Measurements from ENCODE around the gene ITGB1BP2.
"Not testable (repeated sequence)": the region's sequence is repeated elsewhere in the genome, so short reads cannot be mapped to it uniquely, and the experiment has no call there.

Gene ITGB1BP2

DNA sequence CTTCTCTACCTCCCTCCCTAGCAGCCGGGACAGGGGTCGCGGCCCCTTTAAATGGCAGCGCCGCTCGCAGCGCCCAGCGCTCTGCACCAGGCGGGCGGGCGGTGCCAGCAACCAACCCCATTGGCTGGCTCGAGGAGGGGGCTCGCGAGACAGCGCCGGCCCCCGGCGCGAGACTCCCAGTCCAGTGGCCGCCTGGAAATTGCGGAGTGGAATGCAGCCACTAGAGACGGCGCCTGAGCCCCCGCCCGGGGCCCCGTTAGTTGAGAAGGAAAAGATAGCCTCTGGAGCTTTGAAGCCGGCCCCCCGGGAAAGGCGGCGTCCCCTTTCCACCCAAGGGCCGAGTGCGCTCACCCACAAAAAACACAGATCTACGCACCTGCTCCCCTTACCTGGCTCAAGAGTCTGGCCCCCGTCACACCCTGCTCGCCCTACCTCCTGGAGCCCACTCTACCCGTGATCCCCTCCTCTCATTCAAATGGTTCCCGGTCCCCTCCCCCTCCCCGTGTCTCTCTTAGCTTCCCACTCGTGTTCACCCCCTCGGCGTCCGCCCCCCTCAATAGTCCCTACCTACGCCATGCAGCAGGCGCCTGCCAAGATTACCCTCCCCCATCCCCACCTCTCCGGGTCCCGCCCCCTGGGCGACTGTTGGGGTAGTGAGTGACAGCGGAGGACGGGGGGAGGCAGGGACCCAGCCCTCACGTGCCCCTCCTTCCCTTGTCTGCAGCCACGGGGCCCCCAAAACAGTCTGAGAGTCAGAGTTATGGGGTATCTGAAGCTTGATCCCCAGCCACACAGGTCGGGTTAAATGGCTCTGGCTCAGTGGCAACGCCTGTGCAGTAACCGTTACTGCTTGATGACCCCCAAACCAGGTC, 47.2 kb upstream of the ITGB1BP2 start, which contains the start of gene ZMYM3:
TSS of gene ZMYM3 (minus strand) at position 49 of the 872 bp plus-strand sequence. CDS start 885 bp downstream, outside the sequence.
- Histone ChIP-seq H3K4me1 (ENCODE audit: low read length) (no peaks in the 10 kb centered on the region), H2AFZ (ENCODE audit: low read length) (peak within 1 kb of the TSS; percentile 81), H3K9me2 (replicated peaks; ENCODE audit: insufficient read depth, low read length) (no peaks in the 10 kb centered on the region), H3K4me3 (ENCODE audit: low read length) (peak within 1 kb of the TSS; percentile 92), H3F3A (ENCODE audit: insufficient read depth, low read length) (no peaks in the 10 kb centered on the region), H3K27me3 (replicated peaks; ENCODE audit: insufficient read depth, low read length) (no peaks in the 10 kb centered on the region), H4K20me1 (ENCODE audit: insufficient read depth, low read length) (no peaks in the 10 kb centered on the region), H3K9ac (ENCODE audit: low read length) (peak within 1 kb of the TSS; percentile 84), H3K9me3 (replicated peaks; ENCODE audit: insufficient read depth, low read length) (no peaks in the 10 kb centered on the region), H3K36me3 (replicated peaks; ENCODE audit: insufficient read depth, low read length) (no peaks in the 10 kb centered on the region), H3K79me2 (ENCODE audit: low read length) (peaks cover 7% of the 10 kb centered on the region; the same call in 1 of the 2 replicates), H3K27ac (ENCODE audit: low read length) (peak within 1 kb of the TSS; percentile 31; the same call in 1 of the 2 replicates), H3K4me2 (ENCODE audit: low read depth, low read length) (peak within 1 kb of the TSS; percentile 88)
- no peak for TF ChIP-seq EZH2phosphoT487 (IDR thresholded peaks at IDR 0.05; ENCODE audit: low read length)
- TF ChIP-seq, protein P1, sequence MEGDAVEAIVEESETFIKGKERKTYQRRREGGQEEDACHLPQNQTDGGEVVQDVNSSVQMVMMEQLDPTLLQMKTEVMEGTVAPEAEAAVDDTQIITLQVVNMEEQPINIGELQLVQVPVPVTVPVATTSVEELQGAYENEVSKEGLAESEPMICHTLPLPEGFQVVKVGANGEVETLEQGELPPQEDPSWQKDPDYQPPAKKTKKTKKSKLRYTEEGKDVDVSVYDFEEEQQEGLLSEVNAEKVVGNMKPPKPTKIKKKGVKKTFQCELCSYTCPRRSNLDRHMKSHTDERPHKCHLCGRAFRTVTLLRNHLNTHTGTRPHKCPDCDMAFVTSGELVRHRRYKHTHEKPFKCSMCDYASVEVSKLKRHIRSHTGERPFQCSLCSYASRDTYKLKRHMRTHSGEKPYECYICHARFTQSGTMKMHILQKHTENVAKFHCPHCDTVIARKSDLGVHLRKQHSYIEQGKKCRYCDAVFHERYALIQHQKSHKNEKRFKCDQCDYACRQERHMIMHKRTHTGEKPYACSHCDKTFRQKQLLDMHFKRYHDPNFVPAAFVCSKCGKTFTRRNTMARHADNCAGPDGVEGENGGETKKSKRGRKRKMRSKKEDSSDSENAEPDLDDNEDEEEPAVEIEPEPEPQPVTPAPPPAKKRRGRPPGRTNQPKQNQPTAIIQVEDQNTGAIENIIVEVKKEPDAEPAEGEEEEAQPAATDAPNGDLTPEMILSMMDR (IDR thresholded peaks at IDR 0.05; ENCODE audit: low read length): no peak
- TF ChIP-seq EZH2 (optimal IDR thresholded peaks at IDR 0.05; ENCODE audit: low read depth, low read length): no peak
- peak; percentile 83 for DNase-seq

DNA sequence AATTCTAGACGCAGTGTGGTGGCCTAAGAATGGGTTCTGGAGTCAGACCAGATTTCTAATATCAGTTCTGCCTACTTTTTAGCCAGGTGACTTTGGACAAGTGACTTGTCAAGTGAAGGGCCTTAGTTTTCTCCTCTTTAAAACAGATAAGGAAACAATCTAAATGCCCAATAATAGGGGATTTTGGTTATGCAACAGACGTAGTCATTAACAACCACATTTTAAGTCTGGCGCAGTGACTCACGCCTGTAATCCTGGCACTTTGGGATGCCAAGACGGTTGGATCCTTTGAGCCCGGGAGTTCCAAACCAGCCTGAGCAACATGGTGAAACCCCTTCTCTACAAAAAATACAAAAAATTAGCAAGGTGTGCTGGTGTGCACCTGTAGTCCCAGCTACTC, 45.5 kb upstream of the ITGB1BP2 start:
- no peaks in the 10 kb centered on the region for H3K4me1 ChIP-seq (ENCODE audit: low read length)
- no peaks in the 10 kb centered on the region for H3K9me3 ChIP-seq (replicated peaks; ENCODE audit: insufficient read depth, low read length)
- H3K4me3 ChIP-seq (ENCODE audit: low read length): no peak overlapping the region
- H3K36me3 ChIP-seq (replicated peaks; ENCODE audit: insufficient read depth, low read length): no peaks in the 10 kb centered on the region
- no peaks in the 10 kb centered on the region for H3K9me2 ChIP-seq (replicated peaks; ENCODE audit: insufficient read depth, low read length)
- no peak overlapping the region for H3K4me2 ChIP-seq (ENCODE audit: low read depth, low read length)
- no peaks in the 10 kb centered on the region for H3K27me3 ChIP-seq (replicated peaks; ENCODE audit: insufficient read depth, low read length)
- peaks cover 7% of the 10 kb centered on the region; the same call in 1 of the 2 replicates for H3K79me2 ChIP-seq (ENCODE audit: low read length)
- H3K9ac ChIP-seq (ENCODE audit: low read length): no peak overlapping the region
- TF ChIP-seq, protein P1 (IDR thresholded peaks at IDR 0.05; ENCODE audit: low read length): no peak
- no peak for TF ChIP-seq EZH2 (optimal IDR thresholded peaks at IDR 0.05; ENCODE audit: low read depth, low read length)
- no peak for TF ChIP-seq EZH2phosphoT487 (IDR thresholded peaks at IDR 0.05; ENCODE audit: low read length)
- H3K27ac ChIP-seq (ENCODE audit: low read length): no peak overlapping the region
- no peak overlapping the region for H2AFZ ChIP-seq (ENCODE audit: low read length)
- H3F3A ChIP-seq (ENCODE audit: insufficient read depth, low read length): no peaks in the 10 kb centered on the region
- H4K20me1 ChIP-seq (ENCODE audit: insufficient read depth, low read length): no peaks in the 10 kb centered on the region
- DNase-seq: no peak

DNA sequence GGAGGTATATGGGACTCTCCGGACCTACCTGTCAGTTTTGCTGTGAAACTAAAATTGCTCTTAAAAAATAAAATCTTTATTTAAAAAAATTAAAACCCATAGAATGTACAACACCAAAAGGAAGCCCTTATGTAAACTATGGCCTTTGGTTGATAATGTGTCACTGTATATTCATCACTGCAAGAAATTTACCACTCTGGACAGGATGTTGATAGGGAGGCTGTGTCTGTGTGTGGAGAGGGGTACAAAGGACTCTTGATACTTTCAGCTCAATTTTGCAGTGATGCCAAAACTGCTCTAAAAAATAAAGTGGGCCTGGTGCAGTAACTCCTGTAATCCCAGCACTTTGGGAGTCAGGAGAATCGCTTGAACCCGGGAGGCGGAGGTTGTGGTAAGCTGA, 44.7 kb upstream of the ITGB1BP2 start:
- Histone ChIP-seq H3K4me3 (ENCODE audit: low read length) (no peak overlapping the region), H3K9me3 (replicated peaks; ENCODE audit: insufficient read depth, low read length) (no peaks in the 10 kb centered on the region), H3F3A (ENCODE audit: insufficient read depth, low read length) (no peaks in the 10 kb centered on the region), H3K36me3 (replicated peaks; ENCODE audit: insufficient read depth, low read length) (no peaks in the 10 kb centered on the region), H3K27me3 (replicated peaks; ENCODE audit: insufficient read depth, low read length) (no peaks in the 10 kb centered on the region), H3K4me1 (ENCODE audit: low read length) (no peaks in the 10 kb centered on the region), H3K4me2 (ENCODE audit: low read depth, low read length) (no peak overlapping the region), H3K9me2 (replicated peaks; ENCODE audit: insufficient read depth, low read length) (no peaks in the 10 kb centered on the region), H3K79me2 (ENCODE audit: low read length) (peaks cover 7% of the 10 kb centered on the region; the same call in 1 of the 2 replicates), H2AFZ (ENCODE audit: low read length) (no peak overlapping the region), H3K27ac (ENCODE audit: low read length) (no peak overlapping the region), H3K9ac (ENCODE audit: low read length) (no peak overlapping the region), H4K20me1 (ENCODE audit: insufficient read depth, low read length) (no peaks in the 10 kb centered on the region)
- TF ChIP-seq EZH2phosphoT487 (IDR thresholded peaks at IDR 0.05; ENCODE audit: low read length) (no peak), EZH2 (optimal IDR thresholded peaks at IDR 0.05; ENCODE audit: low read depth, low read length) (no peak)
- TF ChIP-seq, protein P1 (IDR thresholded peaks at IDR 0.05; ENCODE audit: low read length): no peak
- no peak for DNase-seq

DNA sequence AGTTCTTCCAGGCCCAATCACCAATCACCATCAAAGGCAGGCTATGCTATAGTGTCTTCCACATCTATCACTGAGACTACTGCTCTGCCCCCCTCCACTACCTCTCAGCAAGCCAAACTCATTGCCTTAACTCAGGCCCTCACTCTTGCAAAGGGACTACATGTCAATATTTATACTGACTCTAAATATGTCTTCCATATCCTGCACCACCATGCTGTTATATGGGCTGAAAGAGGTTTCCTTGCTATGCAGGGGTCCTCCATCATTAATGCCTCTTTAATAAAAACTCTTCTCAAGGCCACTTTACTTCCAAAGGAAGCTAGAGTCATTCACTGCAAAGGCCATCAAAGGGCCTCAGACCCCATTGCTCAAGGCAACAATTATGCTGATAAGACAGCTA, 32.9 kb upstream of the ITGB1BP2 start:
- DNase-seq; H3K9me3 ChIP-seq (replicated peaks; ENCODE audit: insufficient read depth, low read length): not testable (repeated sequence)

More for the DNA sequence above, 32.9 kb upstream of the ITGB1BP2 start:
- not testable (repeated sequence) for H3K4me2 ChIP-seq (ENCODE audit: low read depth, low read length); H2AFZ ChIP-seq (ENCODE audit: low read length); H3K4me3 ChIP-seq (ENCODE audit: low read length); H3K36me3 ChIP-seq (replicated peaks; ENCODE audit: insufficient read depth, low read length); H3K9me2 ChIP-seq (replicated peaks; ENCODE audit: insufficient read depth, low read length); H3K27me3 ChIP-seq (replicated peaks; ENCODE audit: insufficient read depth, low read length); H3F3A ChIP-seq (ENCODE audit: insufficient read depth, low read length); H3K27ac ChIP-seq (ENCODE audit: low read length); H4K20me1 ChIP-seq (ENCODE audit: insufficient read depth, low read length); H3K9ac ChIP-seq (ENCODE audit: low read length); H3K4me1 ChIP-seq (ENCODE audit: low read length); H3K79me2 ChIP-seq (ENCODE audit: low read length)
